H1 (cell line): ENCODE results near the gene PDHX. TPM values are rescaled to one million over a fixed set of nuclear protein-coding genes. Genes with fewer than 3 reads are reported as not detected.

ENCODE experiments used
- CBX5 ChIP-seq: fragments of 300-800, 300-1000 bp; sonication (generic); IDR thresholded peaks from 2 replicates; pipeline ENCODE4 v1.7.1; 2016; ENCODE audit warnings: antibody characterized with exemption, low read length, low read depth
- RAD21 ChIP-seq, 2 experiments: IDR thresholded peaks in 1 of 2; conservative IDR thresholded peaks in 1 of 2; 2 replicates each; pipeline ENCODE4 v1.6.1; 2011; ENCODE audit warnings: low read depth in 2 of 2, low read length in 2 of 2, improper control_type of control experiment in 1 of 2, inconsistent platforms in 1 of 2, mild to moderate bottlenecking in 1 of 2, moderate library complexity in 1 of 2
- polyA plus RNA-seq, 7 experiments: library from polyadenylated mRNA; depleted of rRNA in 3 of 7; stranded (reverse) in 5 of 7; unstranded in 2 of 7; fragments of >200 nt in 5 of 7; fragments of 200-250 nt in 2 of 7; gene quantifications; 1 replicate in 5 of 7; 2 replicates in 1 of 7; 4 replicates in 1 of 7; pipeline versions ENCODE4 v1.2.1 to v1.2.3, GENCODE V29; 2011 to 2013; ENCODE audit warnings: missing spikeins in 2 of 7, mixed read lengths in 2 of 7
- total RNA-seq: library from RNA; stranded (reverse); fragmentation: NEBNext Ultra II Directional; extraction: Animal tissue kit (Norgen Biotek cat#: 25700); gene quantifications from 2 replicates; pipeline ENCODE4 v1.2.1, GENCODE V29; 2021
- TF ChIP-seq, protein P1 (sequence below): IDR thresholded peaks from 2 replicates; pipeline ENCODE4 v1.6.1; 2012; ENCODE audit warnings: inconsistent platforms

The PDHX gene
- total and polyA plus RNA-seq, 2 of the 8 experiments (the other 6 are each of a cell fraction or from before 2014, with no cell fraction given) = 12.4 to 51.9 TPM

DNA sequence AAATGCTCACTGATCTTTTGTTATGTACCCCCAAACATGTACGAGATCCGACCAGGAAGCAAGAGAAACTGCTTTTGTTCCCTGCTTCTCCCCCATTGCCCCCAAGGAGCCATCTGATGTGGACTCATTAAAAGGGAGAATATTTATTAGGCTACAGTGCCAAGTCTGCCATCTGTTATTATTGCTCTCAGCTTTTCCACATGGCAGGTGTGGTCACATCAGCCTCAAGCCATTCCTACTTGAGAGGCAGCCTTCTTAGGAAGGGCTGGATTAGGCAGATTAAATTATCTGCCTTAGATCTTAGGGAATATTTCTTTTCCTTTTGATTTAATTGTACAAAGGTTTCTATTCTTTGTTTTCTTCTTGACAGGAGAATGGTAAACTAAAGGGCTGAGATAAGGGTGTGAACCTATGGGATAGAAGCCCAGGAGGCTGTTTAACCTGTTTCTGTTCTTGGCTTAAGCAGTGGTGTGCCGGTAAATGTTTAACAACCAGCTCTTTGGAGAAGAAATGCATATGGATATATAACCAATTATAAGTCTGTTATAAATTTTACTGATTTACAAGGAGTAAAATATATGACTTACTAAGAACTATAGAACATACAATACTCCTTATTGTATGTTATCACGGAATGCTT is 88.8 kb downstream of the PDHX start (continued):
- TF ChIP-seq, protein P1, sequence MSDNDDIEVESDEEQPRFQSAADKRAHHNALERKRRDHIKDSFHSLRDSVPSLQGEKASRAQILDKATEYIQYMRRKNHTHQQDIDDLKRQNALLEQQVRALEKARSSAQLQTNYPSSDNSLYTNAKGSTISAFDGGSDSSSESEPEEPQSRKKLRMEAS = no peak
- TF ChIP-seq CBX5 = no peak
- TF ChIP-seq RAD21 (IDR thresholded peaks at IDR 0.05 in 1 of 2, conservative IDR thresholded peaks at IDR 0.05 in 1 of 2; ENCODE audit: low read depth in 2 of 2, low read length in 2 of 2) = no peak
